ENCODE results near the gene HIP1R. TPM values are rescaled to one million over a fixed set of nuclear protein-coding genes. Genes with fewer than 3 reads are reported as not detected.

Gene HIP1R
- total RNA-seq, 1 donor from 2014 or later = 22.2 TPM

DNA sequence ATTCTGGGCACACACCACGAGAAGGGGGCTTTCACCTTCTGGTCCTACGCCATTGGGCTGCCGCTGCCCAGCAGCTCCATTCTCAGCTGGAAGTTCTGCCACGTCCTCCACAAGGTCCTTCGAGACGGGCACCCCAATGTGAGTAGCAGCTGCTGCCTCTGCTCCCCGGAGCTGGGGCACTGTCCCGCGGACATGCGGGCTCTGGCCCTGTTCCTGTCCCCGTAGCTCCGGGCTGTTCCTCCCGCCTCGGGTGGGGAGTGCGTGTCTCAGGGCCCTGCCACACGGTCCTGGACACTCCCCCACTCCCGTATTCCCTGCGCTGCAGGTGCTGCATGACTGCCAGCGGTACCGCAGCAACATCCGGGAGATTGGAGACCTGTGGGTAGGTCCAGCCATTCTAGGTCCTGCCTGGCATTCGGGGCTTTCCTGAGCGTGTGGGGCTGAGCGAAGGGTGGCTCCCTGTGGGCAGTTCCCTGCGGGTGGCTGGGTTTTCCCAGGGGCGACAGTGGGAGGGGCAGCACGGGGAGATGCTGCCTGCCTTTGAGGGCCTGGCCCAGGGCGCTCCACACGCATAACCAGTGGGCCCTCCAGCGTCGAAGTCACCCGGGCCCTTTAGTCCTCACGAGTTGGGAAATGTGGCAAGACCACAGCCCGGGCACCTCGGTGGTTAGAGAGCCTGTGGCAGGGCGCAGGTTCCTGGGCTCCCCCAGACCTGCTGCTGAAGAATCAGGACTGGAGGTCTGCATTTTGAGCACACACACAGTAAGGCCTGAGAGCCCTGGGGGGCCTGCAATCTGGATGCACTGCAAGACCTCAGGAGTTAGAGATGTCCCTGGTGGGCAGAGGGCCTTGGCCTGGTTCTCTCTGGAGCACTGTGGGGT lies 13.5 kb downstream of the HIP1R start:
- Histone ChIP-seq H3K79me2 (ENCODE audit: insufficient read depth, low read length) (peaks cover 7% of the 10 kb centered on the region), H3K9me3 (ENCODE audit: insufficient read depth, low read depth, low read length) (no peaks in the 10 kb centered on the region), H3K4me3 (ENCODE audit: insufficient read depth, low read depth, low read length) (no peak overlapping the region), H3K4me2 (ENCODE audit: low read length) (no peak overlapping the region), H2AFZ (ENCODE audit: low read depth, low read length) (no peak overlapping the region), H3K9ac (ENCODE audit: low read length) (no peak overlapping the region), H3K27ac (ENCODE audit: low read depth, low read length) (no peak overlapping the region), H4K20me1 (ENCODE audit: insufficient read depth, low read length) (peaks cover 3% of the 10 kb centered on the region), H3K36me3 (ENCODE audit: insufficient read depth, low read length) (no peaks in the 10 kb centered on the region), H3K27me3 (ENCODE audit: insufficient read depth, low read length) (no peaks in the 10 kb centered on the region), H3K4me1 (ENCODE audit: insufficient read depth, low read length) (peaks cover 18% of the 10 kb centered on the region)
- H3K9me3 Mint-ChIP-seq (ENCODE audit: unreplicated experiment) = no peaks in the 10 kb centered on the region
- H3K4me1 Mint-ChIP-seq (ENCODE audit: low read depth, unreplicated experiment) = peaks cover 12% of the 10 kb centered on the region
- H3K27me3 Mint-ChIP-seq (ENCODE audit: low read depth, unreplicated experiment) = no peaks in the 10 kb centered on the region
- FAIRE-seq (no peak), DNase-seq (ENCODE audit: low read depth) (no peak)
- H3K36me3 Mint-ChIP-seq (ENCODE audit: low read depth, unreplicated experiment) = peaks cover 5% of the 10 kb centered on the region
- H3K27ac Mint-ChIP-seq (ENCODE audit: unreplicated experiment) = no peak overlapping the region
- no peak overlapping the region for H3K4me3 Mint-ChIP-seq (ENCODE audit: unreplicated experiment)
- TF ChIP-seq CTCF (IDR thresholded peaks at IDR 0.05; ENCODE audit: insufficient read depth, low read depth, low read length) = no peak
- TF ChIP-seq EZH2 (IDR thresholded peaks at IDR 0.05; ENCODE audit: insufficient read depth, low read length) = no peak

- peaks cover 3% of the 10 kb centered on the region for H4K20me1 ChIP-seq (ENCODE audit: insufficient read depth, low read length)
- FAIRE-seq = no peak
- no peaks in the 10 kb centered on the region for H3K36me3 ChIP-seq (ENCODE audit: insufficient read depth, low read length)
- H3K27me3 Mint-ChIP-seq (ENCODE audit: low read depth, unreplicated experiment) = no peaks in the 10 kb centered on the region
- H3K79me2 ChIP-seq (ENCODE audit: insufficient read depth, low read length) = peaks cover 7% of the 10 kb centered on the region
- H3K4me3 Mint-ChIP-seq (ENCODE audit: unreplicated experiment) = no peak overlapping the region
- H2AFZ ChIP-seq (ENCODE audit: low read depth, low read length) = no peak overlapping the region
- no peak overlapping the region for H3K9ac ChIP-seq (ENCODE audit: low read length)
- peaks cover 5% of the 10 kb centered on the region for H3K36me3 Mint-ChIP-seq (ENCODE audit: low read depth, unreplicated experiment)
- no peak overlapping the region for H3K27ac ChIP-seq (ENCODE audit: low read depth, low read length)
- TF ChIP-seq CTCF (IDR thresholded peaks at IDR 0.05; ENCODE audit: insufficient read depth, low read depth, low read length) (no peak), EZH2 (IDR thresholded peaks at IDR 0.05; ENCODE audit: insufficient read depth, low read length) (no peak)
- H3K27ac Mint-ChIP-seq (ENCODE audit: unreplicated experiment) = peak overlapping the region; percentile 15
- peaks cover 18% of the 10 kb centered on the region for H3K4me1 ChIP-seq (ENCODE audit: insufficient read depth, low read length)
- H3K4me2 ChIP-seq (ENCODE audit: low read length) = no peak overlapping the region
- H3K4me1 Mint-ChIP-seq (ENCODE audit: low read depth, unreplicated experiment) = peaks cover 12% of the 10 kb centered on the region
- H3K27me3 ChIP-seq (ENCODE audit: insufficient read depth, low read length) = no peaks in the 10 kb centered on the region
- no peak overlapping the region for H3K4me3 ChIP-seq (ENCODE audit: insufficient read depth, low read depth, low read length)
- no peak for DNase-seq (ENCODE audit: low read depth)
- H3K9me3 Mint-ChIP-seq (ENCODE audit: unreplicated experiment) = no peaks in the 10 kb centered on the region
- H3K9me3 ChIP-seq (ENCODE audit: insufficient read depth, low read depth, low read length) = no peaks in the 10 kb centered on the region
Measured at GRCh38 chr12:122849352-122850047, 14.2 kb downstream of the HIP1R start.

Data from astrocyte (in vitro differentiated cells and primary cell).